GM18951 (cell line): Measurements from ENCODE around the gene MTG2.

Experiments
- POLR2A ChIP-seq: IDR thresholded peaks from 4 replicates; pipeline ENCODE4 v1.6.1; 2011; ENCODE audit warnings: mild to moderate bottlenecking; ENCODE audit not compliant: insufficient read length, insufficient read depth; ENCODE audit errors: extremely low read depth
- in situ Hi-C: fragments of 300-500 bp; cut with MboI; formaldehyde crosslinking; loops from one replicate; pipeline ENCODE4 v1.12.0; 2022; ENCODE audit warnings: low sequenced_read_pairs, mixed read lengths, inconsistent platforms; ENCODE audit not compliant: unreplicated experiment

MTG2 gene

DNA sequence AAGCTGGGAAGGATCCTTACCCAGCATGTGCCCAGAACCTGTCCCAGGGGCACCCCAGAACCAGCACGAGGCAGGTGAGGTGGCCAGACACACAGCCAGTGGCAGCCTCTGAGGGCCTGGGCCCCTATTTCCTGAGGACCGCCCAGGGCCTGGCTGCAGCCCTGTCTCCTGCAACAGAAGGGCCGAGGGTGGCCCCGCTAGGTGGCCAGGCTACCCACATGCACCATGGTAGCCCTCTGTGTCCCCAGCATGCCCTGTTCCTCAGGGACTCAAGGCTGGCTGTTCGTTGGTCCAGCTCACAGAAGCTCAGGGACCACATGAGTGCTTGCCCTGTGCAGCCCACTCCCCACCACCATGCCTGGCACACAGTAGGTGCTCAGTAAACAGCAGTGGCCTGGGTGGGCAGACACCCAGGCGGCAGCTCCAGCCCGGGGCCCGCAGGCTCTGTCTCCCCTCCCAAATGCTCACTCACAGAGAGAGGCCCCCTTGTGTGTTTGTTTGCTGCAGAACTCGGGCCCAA, 29.0 kb downstream of the MTG2 start:
- in situ Hi-C loops: no loop called here
- no peak for TF ChIP-seq POLR2A

DNA sequence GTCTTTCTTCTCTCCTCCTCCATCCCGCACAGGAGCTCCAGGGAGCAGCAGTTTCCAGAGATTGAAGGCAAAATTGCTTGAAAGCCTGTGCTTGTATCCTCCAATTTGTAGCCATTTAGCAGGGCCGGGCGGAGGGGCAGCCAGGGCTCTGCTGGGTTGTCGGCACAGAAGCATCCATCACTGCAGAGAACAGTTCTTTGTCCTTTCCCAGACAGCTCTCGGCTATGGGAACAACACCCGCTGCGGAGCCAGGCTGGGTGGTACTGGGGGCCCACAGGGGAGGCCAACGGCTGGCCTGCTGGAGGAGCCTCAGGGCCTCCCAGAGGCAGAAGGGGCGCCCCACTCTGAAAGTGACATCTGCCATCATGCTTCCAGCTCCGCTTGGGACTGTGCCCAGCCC, 29.5 kb downstream of the MTG2 start:
- no peak for TF ChIP-seq POLR2A
- in situ Hi-C loops: no loop called here

GRCh38 chr20:62214067-62214466, 31.2 kb downstream of the MTG2 start:
- no peak for TF ChIP-seq POLR2A
- in situ Hi-C loops: no loop called here

DNA sequence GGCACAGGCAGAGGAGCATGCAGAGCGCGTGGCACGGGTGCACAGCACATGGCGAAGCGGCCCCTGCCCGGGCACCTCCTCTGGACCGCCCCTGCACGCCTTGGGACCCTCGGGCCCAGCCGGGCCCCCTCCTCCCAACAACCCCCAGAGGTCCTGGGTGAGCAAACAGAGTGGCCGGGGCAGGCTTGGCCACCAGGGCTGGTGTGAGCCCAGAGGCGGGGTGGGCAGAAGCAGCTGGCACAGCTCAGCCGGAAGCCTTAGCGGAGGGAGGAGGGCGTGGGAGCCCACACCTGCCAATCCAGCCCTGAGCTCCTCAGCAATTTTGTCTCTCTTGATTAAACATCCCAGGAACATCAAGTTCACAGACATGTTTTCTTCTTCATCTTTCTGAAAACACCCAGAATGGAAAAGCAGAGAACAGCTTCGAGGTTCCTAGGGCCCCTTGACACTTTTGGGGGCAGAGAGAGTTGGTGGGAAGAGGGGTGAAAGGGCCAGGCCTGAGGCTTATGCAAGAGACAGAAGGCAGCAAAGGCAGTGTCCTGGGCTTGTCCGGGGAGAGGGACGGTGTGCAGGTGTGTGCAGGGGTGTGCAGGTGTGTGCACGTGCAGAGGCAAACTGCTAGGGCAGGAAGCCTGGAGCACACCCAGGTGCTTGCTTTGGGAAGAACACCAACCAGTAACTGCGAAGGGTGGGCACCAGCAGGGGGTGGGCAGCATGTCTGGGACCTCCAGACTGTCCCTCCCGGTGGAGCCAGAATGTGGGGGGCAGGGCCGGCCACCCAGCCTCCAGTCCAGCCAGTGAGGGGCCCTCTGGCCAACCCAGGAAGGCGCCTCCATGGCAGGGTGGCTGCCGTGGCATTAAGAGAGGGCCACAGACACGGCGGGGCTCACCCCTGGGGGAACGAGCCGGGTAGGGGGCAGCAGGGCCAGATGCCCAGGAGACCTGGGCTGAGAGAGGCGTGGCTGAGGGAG, 32.5 kb downstream of the MTG2 start:
- in situ Hi-C loops: no loop called here
- TF ChIP-seq POLR2A: no peak

DNA sequence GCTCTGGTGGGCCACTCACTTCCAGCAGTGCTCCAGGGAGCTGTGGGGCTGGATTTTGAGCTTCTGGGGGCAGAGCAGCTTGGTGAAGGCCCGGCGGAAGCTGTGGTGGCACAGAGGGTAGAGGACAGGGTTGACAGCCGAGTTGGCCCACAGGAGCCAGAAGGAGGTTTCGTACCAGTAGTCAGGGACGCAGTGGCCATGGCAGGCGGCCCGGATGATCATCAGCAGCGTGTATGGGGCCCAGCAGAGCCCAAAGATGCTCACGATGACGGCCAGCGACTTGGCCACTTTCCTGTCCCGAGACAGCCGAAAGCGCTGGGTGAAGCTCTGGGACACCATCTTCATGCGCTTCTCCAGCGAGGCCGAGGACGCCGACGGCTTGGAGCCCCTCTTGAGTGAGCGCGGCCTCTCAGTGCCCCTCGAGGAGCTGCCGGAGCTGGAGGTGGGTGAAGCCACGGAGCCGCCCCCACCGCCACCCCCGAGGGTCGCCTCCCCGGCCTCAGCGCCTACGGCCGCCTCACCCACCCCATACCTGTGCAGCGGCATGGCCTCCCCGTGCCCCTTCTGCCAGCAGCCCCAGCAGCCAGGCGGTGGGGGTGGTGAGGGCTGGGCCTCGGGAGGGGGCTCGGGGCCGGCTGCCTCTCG, 33.3 kb downstream of the MTG2 start:
- in situ Hi-C loops: no loop called here
- no peak for TF ChIP-seq POLR2A

DNA sequence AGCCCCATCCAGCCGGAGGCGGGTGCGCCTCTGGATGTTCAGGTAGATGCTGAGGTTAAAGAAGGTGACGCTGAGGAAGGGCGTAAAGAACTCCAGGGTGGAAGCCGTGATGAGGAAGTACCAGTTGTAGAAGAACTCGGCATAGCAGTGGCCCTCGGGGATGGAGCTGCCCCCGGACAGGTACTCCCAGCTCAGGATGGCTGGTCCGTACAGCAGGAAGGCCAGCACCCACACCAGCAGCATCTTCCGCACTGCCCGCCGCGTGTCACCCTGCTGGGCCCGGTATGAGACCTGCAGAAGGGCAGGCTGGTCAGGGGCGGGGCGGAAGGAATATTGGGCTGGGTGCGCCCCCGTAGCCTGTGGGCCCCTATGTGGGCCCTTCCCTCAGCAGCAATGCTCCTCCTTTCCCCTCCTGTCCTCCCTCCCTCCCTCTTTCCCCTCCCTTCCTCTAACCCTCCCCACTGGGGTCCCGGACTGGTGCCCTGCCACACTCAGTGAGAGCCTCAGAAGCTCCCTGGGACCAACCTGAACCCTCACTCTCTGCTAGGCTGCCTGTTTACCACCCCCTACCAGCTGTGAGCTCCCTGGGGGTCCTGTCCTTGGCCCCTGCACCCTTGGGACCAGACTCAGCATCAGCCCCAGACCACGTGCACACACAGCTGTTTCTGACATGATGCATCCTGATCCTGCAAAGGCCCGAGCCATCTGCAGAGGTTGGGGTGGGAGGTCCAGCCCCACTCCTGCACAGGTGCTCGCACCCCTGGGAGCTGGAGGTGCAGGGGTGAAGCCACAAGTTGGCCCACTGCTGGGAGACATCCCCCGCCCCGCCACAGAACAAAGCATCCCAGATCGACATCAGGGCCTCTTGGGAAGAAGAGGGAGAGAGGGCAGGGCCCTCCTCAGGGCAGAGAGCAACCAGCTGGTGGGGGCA, 34.1 kb downstream of the MTG2 start:
- no peak for TF ChIP-seq POLR2A
- in situ Hi-C loops: no loop called here

DNA sequence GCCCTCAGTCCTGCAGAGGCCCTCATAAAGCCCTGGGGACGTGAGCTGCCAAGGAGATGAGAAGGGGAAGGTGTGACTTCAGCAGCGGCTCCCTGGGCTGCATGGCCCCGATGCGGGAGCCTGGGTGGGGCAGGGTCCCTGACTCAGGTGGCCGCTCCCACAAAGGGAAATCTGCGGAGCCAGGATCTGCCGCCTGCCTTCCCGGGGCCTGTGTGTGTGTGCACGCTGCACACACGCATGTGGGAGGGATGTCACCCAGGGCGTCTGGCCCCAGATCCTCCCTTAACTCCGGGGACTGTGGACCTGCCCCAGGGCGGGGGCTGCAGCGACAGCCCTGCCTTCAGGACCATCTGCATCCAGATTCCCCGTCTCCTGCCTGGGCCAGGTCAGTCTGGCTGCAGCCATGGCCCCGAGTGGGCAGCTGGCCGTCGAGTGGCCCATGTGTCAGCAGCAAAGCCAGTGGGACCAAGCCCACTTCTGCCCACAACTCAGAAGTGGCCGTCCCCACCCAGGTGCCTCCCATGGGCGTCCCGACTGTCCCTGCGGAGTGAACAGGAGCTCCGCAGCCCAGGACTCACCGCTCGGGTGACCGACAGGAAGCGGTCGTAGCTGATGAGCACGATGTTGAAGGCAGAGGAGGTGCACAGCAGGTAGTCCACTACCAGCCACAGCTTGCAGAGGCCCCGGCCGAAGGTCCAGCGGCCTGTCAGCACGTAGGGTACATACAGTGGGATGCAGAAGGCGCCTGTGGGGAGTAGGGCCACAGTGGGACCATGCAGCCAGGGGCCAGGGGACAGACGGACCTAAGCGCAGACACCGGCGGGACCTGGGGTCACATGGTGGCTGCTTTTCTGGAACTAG, 35.3 kb downstream of the MTG2 start:
- TF ChIP-seq POLR2A: no peak
- in situ Hi-C loops: no loop called here

GRCh38 chr20:62219101-62219991, 36.5 kb downstream of the MTG2 start:
- TF ChIP-seq POLR2A: no peak
- in situ Hi-C loops: no loop called here

DNA sequence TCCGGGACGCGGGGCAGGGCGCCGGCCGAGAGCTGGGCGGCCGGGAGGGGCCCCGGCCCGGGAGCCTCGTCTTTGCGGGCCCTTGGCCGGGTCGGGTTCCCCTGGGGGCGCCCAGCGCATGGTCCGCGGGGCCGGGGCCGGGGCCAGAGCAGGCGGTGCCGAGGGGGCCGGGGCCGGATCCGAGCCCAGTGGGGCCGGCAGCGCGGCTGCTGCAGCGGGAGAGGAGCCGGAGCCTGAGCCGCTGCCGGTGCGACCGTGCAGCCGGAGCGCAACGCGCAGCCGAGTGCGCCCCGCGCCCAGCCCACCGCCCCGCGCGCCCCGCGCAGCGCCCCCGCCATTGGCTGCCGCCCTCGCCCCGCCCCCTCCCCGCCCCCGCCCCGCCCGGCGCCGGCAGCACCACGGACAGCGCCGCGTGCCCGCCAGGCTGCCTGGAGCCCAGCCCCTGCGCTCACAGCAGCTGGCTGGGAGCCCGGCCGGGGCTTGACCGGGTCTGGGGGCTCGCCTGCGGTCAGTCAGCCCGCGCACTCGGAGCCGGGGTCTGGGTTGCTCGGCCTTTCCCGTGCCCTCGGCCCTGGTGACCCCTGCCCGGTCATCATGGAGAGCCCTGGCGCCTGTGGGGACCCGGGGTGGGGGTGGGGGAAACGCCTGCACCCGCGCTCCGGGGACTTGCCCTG, 37.3 kb downstream of the MTG2 start, which contains the start of gene HRH3:
HRH3 (minus strand) TSS at position 287 of the 674 bp plus-strand sequence. CDS start 308 bp downstream, outside the sequence.
- in situ Hi-C loops: no loop called here
- TF ChIP-seq POLR2A: no peak

DNA sequence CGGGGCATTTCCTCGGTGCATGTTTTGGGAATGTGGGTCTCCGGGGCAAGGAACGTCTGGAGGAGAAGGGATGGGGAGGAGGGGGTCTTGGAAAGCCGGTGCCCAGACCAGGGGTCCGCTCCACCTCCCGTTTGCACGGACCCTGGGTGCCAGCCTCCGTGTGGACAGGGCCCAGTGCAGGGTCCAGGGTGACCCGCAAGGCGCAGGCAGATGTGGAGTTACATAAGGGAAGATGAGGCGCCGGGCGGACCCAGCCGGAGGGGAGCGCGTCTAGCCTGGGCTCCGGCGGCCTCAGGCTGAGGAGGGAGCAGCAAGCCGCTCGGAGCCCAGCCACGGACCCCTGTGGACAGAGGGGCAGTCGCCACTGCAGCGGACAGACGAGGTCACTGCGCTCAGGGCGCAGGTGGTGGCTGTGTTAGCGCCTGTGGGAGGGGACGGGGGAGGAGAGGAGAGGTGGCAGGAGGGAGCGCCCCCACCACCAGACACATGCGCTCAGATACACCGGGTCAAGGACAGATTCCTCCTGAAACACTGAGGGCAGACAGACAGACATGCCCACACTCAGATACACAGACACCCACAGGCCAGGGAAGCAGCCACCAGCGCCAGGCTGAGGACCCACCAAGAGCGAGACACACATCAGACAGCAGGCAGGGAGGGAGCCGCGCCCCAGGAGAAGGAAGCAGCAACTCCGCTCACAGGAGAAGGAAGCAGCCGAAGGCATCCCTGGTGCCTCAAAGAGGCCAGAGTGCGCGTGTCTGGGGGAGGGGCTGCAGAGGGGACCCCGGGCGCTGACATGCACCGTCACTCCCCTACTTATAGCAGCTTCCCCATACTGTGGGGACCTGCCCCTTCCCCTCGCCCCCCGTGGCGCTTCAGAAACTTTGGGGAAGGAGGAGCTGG, 38.1 kb downstream of the MTG2 start:
- in situ Hi-C loops: no loop called here
- TF ChIP-seq POLR2A: no peak
